ENCODE measurements around the gene TIMM29.

DNA sequence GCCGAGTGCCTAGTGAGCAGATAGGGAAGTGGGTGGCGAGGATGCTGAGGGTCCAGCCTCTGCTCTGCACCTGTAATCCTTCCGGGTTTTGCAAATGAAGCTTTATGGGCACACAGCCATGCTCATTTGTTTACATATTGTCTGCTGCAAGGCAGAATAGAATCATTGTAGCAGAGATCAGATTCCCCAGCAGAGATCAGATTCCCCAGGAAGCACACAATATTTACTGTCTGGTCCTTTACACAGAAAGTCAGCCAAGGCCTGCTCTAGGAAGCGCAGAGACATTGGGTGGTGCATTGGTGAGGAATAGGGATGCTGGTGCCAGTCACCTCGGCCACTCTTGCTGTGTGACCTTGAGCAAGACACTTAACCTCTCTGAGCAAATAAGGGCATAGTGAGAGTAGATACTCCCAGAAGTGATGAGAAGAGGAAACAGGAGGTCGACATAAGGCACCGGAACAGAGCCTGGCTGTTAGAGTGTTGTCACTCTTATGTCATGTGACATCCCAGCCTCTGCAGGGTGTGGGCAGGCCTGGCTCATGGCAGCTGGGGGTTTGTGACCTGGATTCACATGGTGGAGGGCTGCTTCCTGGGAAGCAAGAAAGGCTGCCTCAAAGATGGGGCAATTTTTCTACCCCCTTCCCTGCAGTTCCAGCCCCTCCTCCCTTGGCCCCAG lies 31.6 kb upstream of the TIMM29 start:
- TF ChIP-seq, protein P1, sequence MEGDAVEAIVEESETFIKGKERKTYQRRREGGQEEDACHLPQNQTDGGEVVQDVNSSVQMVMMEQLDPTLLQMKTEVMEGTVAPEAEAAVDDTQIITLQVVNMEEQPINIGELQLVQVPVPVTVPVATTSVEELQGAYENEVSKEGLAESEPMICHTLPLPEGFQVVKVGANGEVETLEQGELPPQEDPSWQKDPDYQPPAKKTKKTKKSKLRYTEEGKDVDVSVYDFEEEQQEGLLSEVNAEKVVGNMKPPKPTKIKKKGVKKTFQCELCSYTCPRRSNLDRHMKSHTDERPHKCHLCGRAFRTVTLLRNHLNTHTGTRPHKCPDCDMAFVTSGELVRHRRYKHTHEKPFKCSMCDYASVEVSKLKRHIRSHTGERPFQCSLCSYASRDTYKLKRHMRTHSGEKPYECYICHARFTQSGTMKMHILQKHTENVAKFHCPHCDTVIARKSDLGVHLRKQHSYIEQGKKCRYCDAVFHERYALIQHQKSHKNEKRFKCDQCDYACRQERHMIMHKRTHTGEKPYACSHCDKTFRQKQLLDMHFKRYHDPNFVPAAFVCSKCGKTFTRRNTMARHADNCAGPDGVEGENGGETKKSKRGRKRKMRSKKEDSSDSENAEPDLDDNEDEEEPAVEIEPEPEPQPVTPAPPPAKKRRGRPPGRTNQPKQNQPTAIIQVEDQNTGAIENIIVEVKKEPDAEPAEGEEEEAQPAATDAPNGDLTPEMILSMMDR (conservative IDR thresholded peaks at IDR 0.05; ENCODE audit: low read length) = no peak
- no peak for TF ChIP-seq EZH2phosphoT487 (IDR thresholded peaks at IDR 0.05; ENCODE audit: borderline replicate concordance, low read depth, low read length)
